Upper lobe of left lung (tissue), 4 donors: ENCODE measurements around the gene SLC22A17.

ENCODE experiments used
- POLR2A ChIP-seq, 4 donors: fragments of 450-650 bp; IDR thresholded peaks; one replicate each; pipeline ENCODE4 v1.5.1; 2016 to 2017; ENCODE audit warnings: antibody characterized with exemption in 4 of 4, mild to moderate bottlenecking in 2 of 4
- TF ChIP-seq, protein P1 (sequence below), 6 experiments: fragments of 450-650 bp in 4 of 6; fragments of 200-600 bp in 2 of 6; sonication (generic) in 2 of 6; IDR thresholded peaks; one replicate each; pipeline ENCODE4 v1.5.1; 2016 to 2019; ENCODE audit warnings: antibody characterized with exemption in 6 of 6

DNA sequence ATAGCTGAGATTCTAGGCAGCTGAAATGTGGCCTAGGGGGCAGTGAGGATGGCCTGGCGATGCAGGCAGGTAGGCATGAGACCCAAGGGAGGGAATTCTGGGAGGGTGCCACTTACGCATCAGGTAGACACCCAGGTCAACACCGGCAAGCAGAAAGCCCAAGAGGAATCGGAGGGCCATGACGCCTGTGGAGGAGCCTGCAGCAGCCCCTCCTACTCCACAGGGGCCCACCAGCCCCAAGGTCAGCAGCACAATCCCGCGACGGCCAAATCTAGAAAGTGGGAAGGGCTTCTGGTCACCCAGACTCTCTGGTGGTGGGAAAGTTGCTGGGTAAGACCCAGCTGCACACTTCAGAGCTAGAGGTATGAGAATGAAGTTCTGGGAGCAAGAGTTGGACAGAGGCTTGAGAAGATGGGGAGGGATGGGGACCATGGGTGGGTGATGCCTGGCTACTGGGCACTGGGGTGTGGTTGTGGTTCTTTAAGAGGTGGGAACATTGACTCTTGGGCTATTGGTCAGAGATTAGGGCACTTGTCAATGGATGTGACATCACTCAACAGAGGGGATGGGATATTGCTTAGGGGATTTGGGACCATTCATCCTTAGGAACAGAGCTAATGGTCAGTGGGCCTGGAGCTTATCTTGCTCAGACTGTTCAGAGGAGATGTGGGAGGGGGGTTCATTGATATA, 3.4 kb downstream of the SLC22A17 start:
- no peak for TF ChIP-seq POLR2A (IDR thresholded peaks at IDR 0.05)
- TF ChIP-seq, protein P1, sequence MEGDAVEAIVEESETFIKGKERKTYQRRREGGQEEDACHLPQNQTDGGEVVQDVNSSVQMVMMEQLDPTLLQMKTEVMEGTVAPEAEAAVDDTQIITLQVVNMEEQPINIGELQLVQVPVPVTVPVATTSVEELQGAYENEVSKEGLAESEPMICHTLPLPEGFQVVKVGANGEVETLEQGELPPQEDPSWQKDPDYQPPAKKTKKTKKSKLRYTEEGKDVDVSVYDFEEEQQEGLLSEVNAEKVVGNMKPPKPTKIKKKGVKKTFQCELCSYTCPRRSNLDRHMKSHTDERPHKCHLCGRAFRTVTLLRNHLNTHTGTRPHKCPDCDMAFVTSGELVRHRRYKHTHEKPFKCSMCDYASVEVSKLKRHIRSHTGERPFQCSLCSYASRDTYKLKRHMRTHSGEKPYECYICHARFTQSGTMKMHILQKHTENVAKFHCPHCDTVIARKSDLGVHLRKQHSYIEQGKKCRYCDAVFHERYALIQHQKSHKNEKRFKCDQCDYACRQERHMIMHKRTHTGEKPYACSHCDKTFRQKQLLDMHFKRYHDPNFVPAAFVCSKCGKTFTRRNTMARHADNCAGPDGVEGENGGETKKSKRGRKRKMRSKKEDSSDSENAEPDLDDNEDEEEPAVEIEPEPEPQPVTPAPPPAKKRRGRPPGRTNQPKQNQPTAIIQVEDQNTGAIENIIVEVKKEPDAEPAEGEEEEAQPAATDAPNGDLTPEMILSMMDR (IDR thresholded peaks at IDR 0.05) = no peak
